VCaP (cell line): ENCODE data around the gene SLAMF8.

ENCODE experiments used
- H3K27ac ChIP-seq: fragments of 450-650 bp; 2 replicates; pipeline ENCODE4 v1.5.1; 2017
- TF ChIP-seq, protein P1 (sequence below): fragments of 450-650 bp; conservative IDR thresholded peaks from 2 replicates; pipeline ENCODE4 v1.5.1; 2017; ENCODE audit warnings: mild to moderate bottlenecking, moderate library complexity

SLAMF8 gene

DNA sequence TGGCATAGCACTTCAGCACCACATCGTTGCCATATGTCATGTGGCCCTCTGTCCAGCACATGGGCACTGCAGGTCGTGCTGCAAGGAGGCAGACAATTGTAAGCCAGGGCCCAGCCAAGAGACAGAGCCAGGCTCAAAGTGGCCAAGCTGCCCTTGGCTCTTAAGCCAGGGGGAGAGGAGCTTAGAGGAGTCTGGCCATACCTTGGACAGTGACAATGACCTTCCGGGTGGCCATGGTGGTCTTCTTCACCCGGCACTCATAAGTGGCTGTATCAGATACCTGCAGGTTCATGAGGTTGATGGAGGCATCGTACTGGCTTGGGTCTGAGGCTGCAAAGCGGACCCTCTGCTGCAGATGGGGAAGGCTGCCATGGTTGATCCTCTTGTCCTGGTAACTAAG is 31.2 kb downstream of the SLAMF8 start:
- TF ChIP-seq, protein P1, sequence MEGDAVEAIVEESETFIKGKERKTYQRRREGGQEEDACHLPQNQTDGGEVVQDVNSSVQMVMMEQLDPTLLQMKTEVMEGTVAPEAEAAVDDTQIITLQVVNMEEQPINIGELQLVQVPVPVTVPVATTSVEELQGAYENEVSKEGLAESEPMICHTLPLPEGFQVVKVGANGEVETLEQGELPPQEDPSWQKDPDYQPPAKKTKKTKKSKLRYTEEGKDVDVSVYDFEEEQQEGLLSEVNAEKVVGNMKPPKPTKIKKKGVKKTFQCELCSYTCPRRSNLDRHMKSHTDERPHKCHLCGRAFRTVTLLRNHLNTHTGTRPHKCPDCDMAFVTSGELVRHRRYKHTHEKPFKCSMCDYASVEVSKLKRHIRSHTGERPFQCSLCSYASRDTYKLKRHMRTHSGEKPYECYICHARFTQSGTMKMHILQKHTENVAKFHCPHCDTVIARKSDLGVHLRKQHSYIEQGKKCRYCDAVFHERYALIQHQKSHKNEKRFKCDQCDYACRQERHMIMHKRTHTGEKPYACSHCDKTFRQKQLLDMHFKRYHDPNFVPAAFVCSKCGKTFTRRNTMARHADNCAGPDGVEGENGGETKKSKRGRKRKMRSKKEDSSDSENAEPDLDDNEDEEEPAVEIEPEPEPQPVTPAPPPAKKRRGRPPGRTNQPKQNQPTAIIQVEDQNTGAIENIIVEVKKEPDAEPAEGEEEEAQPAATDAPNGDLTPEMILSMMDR: no peak
- H3K27ac ChIP-seq: no peak overlapping the region

DNA sequence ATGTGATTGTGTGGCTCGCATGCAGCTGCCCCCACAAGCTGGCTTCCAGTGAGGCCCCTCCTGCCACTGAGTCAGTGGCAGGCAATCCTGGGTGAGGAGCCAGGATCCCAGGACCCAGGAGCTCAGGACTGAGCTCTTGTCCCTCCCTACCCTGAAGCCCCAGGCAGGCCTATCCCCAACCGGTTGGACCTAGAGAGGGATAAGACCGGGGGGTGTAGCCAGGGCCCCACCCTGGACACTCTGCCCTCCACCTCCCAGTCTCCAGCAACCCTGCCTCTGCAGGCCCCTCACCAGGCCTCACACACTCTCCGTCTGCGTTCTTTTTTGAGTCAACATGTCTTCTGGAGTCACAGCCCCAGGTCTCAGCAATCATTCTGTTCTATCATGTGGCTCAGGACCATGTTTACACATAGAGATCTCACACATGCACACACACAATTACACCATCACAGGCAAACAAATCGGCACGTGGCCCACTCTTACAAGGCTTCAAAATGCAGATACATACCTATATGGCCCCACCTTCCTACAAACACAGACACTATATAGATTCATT is 33.2 kb downstream of the SLAMF8 start:
- TF ChIP-seq, protein P1: no peak
- H3K27ac ChIP-seq: no peak overlapping the region

DNA sequence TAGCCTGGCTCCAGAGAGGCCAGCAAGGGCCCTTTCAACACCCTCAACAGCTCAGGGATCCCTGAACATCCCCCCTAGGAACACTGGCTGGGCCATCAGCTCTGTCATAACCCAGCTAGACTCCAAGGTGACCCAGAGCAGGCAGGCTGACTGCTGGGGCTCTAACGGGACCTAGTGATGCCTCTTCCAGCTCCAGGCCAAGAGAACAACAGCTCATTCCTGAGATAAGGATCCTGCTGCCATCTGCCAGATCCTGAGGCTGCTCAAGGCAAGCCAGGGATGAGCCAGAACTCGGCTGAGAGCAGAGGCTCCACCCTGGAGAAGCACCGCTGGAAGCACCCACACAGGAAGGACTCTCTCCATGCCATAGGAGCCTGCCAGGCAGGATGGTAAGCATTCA is 33.8 kb downstream of the SLAMF8 start:
- TF ChIP-seq, protein P1: no peak
- H3K27ac ChIP-seq: no peak overlapping the region

DNA sequence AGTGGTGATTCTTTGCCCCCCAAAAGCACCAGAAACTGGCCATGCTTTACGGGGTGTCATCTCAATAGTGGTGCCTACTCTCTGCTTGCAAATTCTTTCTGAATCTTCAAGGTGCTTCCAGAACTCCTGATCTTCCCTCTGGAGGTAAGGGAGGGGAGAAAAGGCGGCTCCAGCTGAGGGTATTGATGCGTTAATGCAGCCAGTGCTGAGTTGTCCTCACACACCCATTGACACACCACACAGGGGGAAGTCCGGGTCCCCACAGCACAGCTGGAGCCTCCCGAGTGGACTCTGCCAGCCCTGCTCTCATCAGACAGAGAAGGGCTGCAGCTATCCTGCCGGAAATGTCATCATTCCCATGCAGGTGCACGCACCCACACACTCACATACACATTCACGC is 34.5 kb downstream of the SLAMF8 start:
- TF ChIP-seq, protein P1: no peak

DNA sequence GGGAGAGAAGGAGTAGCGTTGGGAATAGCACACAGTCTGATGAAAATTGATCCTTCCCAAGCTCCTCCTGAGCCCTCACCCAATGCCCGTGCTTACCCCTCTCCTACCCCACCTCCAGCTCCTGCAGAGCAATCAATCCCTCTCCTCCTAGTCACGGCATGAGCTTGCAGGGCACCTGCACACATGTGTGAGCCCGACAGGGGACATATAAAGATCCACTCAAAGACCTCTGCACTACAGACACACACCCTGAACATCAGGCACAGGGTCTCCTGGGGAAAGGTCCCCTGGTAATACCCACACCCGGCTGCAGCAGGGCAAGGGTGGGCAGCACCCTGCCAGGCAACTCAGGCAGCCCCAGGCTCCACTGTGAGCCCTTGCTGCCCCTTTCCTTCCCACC is 35.4 kb downstream of the SLAMF8 start:
- no peak overlapping the region for H3K27ac ChIP-seq
- TF ChIP-seq, protein P1: no peak

More for the DNA sequence above, 34.5 kb downstream of the SLAMF8 start:
- no peak overlapping the region for H3K27ac ChIP-seq

DNA sequence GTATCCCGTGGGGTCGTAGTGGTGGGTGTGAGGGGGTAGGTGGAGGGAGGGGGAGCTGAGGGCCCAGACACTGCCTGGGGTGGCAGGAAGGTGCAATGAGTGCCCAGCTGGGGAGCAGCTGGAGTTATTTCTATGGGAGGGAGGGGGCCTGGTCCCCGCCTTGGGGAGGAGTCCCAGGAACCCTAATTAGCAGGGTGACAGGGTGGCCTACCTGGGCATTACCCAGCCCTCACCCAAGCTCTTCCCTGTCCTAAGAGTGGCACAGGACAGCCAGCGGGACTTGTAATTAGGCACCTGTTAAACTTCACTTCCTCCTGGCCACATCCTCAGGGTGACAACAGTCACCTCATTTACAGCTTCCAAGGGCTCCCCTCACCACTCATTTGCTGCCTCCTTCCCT is 35.9 kb downstream of the SLAMF8 start, which contains the start of gene VSIG8:
VSIG8 (minus strand) TSS at position 101 of the 400 bp plus-strand sequence. CDS start 136 bp downstream, outside the sequence.
- TF ChIP-seq, protein P1: no peak
- no peak within 1 kb of the TSS for H3K27ac ChIP-seq

DNA sequence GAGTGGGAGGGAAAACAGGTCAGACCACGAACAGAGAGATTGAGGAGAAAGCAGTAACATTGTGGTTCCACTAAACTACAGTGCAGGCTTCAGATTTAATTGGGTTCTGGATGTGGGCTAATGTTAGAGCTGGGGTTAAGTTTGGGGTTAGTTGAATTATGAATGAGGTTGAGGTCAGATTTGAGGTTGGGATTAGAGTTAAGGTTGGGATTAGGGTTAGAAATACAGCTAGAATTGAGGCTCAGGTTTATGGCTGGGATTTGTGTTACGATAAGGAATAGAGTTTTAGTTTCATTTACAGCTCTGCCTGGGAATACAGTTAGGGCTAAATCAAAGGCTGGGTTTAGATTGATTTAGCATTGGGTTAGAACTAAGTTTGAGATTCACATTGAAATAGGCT is 37.6 kb downstream of the SLAMF8 start:
- no peak overlapping the region for H3K27ac ChIP-seq
- TF ChIP-seq, protein P1: no peak
